Measurements from ENCODE around the gene PDSS1.
"Not testable (repeated sequence)": the region's sequence is repeated elsewhere in the genome, so short reads cannot be mapped to it uniquely, and the experiment has no call there.

Gene PDSS1, protein sequence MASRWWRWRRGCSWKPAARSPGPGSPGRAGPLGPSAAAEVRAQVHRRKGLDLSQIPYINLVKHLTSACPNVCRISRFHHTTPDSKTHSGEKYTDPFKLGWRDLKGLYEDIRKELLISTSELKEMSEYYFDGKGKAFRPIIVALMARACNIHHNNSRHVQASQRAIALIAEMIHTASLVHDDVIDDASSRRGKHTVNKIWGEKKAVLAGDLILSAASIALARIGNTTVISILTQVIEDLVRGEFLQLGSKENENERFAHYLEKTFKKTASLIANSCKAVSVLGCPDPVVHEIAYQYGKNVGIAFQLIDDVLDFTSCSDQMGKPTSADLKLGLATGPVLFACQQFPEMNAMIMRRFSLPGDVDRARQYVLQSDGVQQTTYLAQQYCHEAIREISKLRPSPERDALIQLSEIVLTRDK

DNA sequence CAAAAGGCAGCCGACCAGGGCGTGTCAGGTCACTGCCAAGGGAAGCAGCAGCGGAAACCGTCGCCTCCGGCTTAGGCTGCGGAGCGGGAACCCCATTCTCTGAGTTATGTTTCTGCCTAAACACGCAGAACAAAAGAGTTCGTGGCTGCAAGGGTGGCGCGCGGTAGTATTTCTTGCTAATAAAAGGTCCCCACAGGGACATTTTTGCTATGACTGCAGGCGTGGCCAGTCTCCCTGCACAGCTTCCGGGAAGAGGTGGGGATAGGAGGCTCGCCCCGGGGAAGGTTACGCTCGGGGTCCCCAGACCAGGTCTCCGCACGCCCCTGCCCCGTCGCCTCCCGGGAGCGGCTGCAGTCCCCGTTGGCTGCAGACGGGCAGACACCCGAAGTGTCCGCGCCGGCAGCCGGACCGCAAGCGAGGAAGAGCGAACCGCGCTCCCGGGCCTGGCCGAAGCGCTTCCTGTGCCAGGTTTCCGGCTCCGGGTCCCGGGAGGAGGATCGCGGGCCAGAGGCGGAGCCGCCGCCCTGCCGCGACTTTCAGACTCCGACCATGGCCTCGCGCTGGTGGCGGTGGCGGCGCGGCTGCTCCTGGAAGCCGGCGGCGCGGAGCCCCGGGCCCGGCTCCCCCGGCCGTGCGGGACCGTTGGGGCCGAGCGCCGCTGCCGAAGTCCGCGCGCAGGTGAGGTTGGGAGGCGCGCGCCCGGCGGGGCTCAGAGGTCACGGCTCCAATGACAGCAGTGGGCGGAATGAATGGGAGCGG, at the start of gene PDSS1:
Gene PDSS1, plus strand, starts transcription at position 539 of the 759 bp plus-strand sequence. Its CDS starts 11 bp downstream, at position 550.
- no peak for TF ChIP-seq ZNF274 (IDR thresholded peaks at IDR 0.05; ENCODE audit: low read depth, low read length)
- H3K4me3 ChIP-seq (ENCODE audit: low read length): peak within 1 kb of the TSS; percentile 94

DNA sequence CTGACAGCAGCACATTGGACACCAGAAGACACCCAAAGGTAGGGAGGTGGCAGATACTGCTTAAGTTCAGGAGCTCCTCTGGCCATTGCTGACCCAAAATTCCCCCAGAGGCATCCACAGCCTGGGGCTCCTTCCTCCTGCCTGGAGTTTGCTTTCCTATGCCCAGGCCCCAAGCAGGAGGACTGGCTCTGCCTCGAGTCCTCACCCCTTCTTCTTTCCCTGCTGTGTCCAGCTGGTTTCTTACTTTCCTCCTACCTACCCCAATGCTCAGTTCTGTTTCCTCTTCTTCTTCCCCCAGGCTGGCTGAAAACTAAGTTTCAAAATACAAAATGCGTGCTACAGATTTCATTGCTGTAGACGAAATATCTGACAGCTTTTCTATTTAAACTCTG, 49.3 kb upstream of the PDSS1 start:
- not testable (repeated sequence) for H3K4me3 ChIP-seq (ENCODE audit: low read length)

DNA sequence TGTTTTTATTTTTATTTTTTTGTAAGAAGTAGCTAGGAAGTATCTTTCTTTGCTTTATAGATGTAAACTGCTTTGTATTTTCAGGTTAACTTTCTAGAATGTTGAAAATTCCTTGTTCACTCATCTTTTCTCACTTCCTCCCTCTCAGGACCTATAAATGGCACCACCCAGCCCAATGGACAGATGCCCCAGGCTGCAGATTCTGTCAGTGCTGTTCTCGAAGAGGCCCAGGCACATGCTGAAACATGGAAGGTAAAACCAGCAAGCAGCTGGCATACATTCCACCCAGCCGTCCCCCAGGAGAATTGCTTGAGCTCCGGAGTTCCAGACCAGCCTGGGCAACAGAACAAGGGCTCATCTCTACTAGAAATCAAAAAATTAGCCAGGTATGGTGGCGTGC, 47.1 kb upstream of the PDSS1 start:
- no peak overlapping the region for H3K4me3 ChIP-seq (ENCODE audit: low read length)
- no peak for TF ChIP-seq ZNF274 (IDR thresholded peaks at IDR 0.05; ENCODE audit: low read depth, low read length)

DNA sequence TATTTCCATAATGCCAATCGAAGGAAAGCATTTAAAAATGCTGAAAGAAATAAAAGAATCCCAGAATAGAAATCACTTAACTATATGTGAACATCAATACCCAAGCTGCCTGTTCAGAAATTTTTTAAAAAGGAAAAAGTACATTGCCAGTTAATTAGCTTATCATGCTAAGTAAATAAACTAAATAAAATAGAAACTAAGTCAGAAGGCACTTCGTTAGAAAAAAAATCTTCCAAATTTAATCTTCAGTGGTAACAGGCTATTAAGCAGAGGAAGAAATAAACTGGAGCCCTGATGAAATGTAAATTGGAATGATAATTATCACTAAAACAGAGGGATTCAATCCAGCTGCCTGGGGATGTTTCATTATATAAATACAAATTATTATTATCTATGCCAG, 46.0 kb upstream of the PDSS1 start:
- not testable (repeated sequence) for H3K4me3 ChIP-seq (ENCODE audit: low read length)

DNA sequence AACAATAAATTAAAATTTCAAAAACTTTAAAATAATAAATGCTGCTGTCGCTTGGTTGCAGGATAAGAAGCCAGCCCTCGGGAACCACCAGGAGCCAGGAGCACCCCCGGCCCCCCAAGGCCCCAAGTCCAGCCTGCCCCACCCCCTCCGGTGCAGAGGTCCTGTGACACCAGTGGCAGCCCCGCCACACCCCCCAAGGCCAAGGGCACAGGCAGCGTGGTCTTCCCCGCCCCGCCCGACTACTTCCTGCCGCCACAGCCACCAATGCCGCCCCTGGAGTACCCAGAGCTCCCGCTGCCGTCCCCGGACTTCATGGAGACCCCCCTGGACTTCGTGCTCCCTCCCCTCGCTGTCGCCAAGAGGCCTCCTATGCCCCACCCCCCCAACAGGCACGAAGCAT, 44.5 kb upstream of the PDSS1 start:
- no peak overlapping the region for H3K4me3 ChIP-seq (ENCODE audit: low read length)
- TF ChIP-seq ZNF274 (IDR thresholded peaks at IDR 0.05; ENCODE audit: low read depth, low read length): no peak

DNA sequence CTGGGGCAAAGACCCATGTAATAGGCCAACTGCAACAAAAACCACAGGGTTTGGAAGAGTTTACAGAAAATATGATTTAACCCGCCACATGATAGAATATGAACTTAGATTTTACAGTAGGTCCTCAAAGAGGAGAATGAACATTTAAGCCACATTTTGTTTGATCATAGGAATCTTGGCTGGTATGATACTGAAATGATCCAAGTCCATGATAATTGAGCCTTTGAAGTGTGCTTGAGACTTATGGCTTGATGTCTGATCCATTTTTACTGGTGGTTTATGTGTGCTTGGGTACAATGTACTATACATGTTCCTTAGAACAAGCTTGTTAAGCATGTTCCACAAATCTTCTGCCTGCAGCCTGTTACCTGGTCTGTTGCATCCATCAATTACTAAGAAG, 41.8 kb upstream of the PDSS1 start:
- no peak for TF ChIP-seq ZNF274 (IDR thresholded peaks at IDR 0.05; ENCODE audit: low read depth, low read length)
- no peak overlapping the region for H3K4me3 ChIP-seq (ENCODE audit: low read length)

DNA sequence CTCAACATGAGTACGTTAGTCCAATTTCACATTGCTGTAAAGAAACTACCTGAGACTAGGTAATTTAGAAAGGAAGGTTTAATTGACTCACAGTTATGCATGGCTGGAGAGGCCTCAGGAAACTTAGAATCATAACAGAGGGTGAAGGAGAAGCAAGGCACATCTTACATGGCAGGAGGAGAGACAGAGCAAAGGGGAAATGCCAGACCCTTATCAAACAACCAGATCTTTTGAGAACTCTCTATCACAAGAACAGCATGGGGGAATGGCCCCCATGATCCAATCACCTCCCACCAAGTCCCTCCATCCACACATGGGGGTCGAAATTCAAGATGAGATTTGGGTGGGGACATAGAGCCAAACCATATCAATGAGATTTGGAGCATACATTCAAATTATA, 34.6 kb upstream of the PDSS1 start:
- H3K4me3 ChIP-seq (ENCODE audit: low read length): no peak overlapping the region
- no peak for TF ChIP-seq ZNF274 (IDR thresholded peaks at IDR 0.05; ENCODE audit: low read depth, low read length)

DNA sequence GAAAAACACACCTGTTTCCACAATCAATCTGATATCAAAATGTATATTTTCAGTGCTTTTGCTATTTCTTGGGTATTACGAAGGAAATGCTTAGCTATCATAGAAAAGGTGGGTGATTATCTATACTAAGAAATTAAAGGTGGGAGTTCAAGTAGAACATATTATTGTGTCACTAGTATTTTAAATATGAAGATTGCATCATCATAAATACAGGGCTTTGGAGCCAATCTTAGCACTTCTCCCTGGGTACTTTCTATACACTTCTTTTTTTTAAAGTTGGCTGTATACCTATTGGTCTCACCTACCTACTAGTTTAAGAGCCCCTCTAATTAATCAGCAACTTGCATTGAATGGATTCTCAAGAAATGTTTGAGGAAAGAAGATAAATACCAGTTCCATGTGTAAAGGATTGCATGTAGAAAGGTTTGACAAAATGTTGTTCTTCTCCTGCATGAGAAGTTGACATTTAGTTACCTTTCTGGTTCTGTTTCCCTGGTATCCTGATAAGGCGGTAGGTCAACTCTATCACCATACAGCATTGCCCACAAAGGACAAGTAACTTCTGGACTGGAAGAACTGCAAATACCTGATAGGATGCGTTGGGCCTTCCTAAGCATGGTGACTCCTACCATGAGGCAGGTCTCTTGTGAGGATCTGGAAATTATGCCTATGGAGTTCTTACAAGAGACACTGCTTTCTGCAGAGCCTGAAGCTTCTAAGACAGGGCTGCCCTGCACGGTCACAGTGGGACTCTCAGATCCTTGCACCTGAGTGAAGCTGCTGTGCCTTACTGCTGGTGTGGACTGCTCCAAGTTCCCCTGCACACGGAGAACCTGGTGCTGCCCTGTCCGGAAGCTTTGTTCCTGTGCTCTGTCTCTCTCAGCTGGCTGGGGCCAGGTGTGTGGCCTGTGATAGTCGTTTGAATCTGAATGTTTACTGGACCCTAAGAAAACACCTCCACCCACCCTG, 32.1 kb upstream of the PDSS1 start:
- TF ChIP-seq ZNF274 (IDR thresholded peaks at IDR 0.05; ENCODE audit: low read depth, low read length): no peak

DNA sequence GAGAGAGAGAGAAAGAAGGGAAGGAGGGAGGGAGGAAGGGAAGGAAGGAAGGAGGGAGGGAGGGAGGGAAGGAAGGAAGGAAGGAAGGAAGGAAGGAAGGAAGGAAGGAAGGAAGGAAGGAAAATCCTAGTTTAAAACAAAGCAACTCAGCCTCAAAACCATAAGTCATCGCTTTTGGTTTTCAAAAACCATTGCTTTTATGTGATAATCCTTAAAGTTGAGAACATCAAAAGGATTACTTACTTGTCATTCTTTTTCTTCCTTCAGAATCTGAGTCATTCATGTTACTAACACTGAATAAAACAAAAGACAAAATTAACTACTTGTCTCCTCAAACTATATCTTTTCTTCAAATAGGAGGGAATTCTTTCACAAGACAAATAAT, 21.6 kb upstream of the PDSS1 start:
- H3K4me3 ChIP-seq (ENCODE audit: low read length): no peak overlapping the region
- TF ChIP-seq ZNF274 (IDR thresholded peaks at IDR 0.05; ENCODE audit: low read depth, low read length): no peak

More for the DNA sequence above, 32.1 kb upstream of the PDSS1 start:
- no peak overlapping the region for H3K4me3 ChIP-seq (ENCODE audit: low read length)

DNA sequence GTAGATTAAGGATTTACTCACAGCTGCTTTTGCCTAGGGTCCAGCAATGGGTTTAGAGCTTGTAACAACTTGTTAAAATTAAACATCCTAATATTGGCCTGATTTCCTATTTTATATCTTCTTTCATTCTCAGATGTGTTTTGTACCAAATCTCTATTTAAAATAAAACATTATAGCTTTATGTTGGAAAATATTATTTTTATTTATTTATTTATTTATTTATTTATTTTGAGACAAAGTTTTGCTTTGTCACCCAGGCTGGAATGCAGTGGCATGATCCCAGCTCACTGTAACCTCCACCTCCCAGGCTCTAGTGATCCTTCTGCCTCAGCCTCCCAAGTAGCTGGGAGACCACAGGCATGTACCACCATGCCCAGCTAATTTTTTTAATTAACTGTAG, 17.9 kb upstream of the PDSS1 start:
- no peak overlapping the region for H3K4me3 ChIP-seq (ENCODE audit: low read length)
- no peak for TF ChIP-seq ZNF274 (IDR thresholded peaks at IDR 0.05; ENCODE audit: low read depth, low read length)

DNA sequence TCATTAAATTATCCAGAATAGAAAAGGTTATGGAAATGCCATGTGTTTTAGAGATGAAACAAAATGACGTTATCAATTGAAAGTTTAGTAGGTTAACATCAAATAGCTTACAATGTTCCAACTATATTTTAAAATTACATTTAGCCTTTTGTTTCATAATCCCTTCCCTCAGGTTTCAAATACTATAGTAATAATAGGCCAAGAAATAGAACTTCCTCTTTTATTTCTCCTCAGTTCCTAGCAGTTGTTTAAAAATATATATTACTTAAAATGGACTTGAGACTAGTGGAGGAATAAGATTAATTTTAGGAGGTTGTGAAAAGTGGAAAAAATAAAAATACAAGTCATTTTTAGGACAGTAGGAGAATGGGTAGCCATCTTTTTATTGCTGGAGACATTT, 16.4 kb upstream of the PDSS1 start:
- no peak for TF ChIP-seq ZNF274 (IDR thresholded peaks at IDR 0.05; ENCODE audit: low read depth, low read length)
- H3K4me3 ChIP-seq (ENCODE audit: low read length): no peak overlapping the region

DNA sequence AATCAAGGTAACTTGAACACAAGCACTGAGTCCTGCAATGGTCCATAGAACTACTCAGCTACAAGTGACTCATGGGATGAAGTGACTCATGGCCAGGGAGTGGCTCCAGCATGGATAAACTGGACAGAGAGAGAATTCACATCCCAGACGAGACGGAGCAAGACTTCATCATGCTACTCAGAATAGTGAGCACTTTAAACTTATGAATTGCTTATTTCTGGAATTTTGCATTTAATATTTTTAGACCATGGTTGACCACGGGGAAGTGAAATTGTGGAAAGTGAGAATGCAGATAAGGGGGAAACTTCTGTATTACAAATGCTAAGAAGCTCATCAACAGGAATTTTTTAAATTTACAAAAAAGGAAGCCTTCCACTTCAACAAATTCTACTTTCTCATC, 15.5 kb upstream of the PDSS1 start:
- H3K4me3 ChIP-seq (ENCODE audit: low read length): not testable (repeated sequence)

DNA sequence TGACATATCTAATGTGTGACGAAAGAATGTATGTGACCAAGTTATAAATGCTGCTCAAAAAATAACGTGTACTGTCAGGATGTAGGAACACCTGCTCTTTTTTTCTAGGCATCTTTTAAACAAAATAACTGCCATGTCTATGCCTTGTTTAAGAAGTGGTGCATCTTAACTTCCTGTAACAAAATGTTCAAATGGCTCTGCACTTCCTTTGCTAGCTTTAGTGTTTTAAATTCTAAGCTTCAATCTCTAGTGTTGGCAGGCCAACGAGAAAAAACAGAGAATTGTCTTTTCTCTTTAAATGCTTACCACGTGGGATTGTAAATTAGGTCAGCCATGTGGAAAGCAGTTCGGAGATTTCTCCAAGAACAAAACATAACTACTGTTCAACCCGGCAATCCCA, 14.6 kb upstream of the PDSS1 start:
- TF ChIP-seq ZNF274 (IDR thresholded peaks at IDR 0.05; ENCODE audit: low read depth, low read length): no peak
- no peak overlapping the region for H3K4me3 ChIP-seq (ENCODE audit: low read length)

DNA sequence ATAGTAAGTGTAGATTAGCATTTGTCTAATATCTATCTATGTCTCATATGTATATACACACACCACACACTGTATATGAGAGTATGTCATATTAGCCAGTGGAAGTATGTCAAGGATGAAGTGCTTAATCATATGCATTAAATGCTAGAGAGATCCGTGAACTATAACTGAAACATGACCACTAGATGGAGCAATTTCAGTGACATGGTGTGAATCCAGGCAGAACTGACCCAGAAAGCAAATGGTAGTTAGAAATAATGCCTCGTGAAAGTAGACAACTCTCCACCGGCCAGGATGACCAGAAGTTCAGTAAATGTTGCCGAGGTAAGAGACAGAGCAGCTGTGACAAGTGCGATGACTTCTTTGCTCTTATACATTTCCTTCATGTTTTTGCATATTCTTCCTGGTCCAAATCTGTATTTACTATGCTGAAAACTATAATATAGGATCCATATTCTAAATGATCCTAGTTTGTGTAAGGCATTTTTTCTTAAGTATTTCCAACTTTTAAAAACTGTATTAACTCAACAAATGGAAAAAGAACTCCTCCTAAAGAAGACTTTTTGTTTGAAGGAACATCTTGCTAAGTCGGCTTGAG, 12.7 kb upstream of the PDSS1 start:
- H3K4me3 ChIP-seq (ENCODE audit: low read length): not testable (repeated sequence)
